GM19395 (cell line): ENCODE measurements around the gene HPCAL1.

Experiments used
- ATAC-seq: cut with Tn5 transposase; IDR thresholded peaks from one replicate; pipeline ENCODE4 v1.9.1; 2021; ENCODE audit warnings: mild to moderate bottlenecking, moderate library complexity; ENCODE audit not compliant: unreplicated experiment

The HPCAL1 gene

DNA sequence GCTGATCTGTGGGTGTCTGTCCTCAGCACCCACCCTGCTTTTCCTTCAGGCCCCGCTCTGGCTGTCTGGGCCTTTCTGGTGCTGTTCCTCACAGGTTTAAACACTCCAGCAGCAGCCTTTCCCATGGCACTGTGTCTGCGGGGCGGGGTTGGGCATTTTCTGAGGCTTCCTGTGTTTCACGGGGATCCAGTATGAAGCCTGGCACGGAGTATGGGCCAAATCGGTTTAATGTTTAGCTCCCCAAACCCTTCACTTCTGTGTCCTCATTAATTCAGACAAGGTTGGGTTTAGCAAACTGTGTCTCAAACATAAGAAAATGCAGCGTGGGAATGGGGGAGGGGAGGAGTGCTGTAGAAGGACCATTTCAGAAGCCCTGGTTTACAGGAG is 44.9 kb downstream of the HPCAL1 start:
- ATAC-seq, result no peak

DNA sequence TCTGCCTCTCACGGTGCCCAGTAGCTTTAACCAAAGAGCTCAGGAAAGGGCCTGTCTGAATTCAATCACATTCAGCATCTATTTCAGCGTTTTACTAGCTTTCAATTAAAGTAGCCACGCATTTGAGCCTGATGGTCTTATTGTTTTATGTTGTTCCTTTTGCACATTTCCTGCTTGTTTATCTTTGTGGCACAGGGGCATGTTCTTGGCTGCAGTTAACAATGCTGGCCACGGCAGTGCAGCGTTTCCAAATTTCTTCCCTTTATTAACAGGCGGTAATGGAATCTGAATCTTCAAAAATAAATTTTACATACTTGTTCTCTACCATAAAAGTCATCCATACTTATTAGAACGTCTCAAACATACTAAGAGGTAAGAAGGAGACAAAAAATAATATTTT is 46.2 kb downstream of the HPCAL1 start:
- ATAC-seq, result no peak

DNA sequence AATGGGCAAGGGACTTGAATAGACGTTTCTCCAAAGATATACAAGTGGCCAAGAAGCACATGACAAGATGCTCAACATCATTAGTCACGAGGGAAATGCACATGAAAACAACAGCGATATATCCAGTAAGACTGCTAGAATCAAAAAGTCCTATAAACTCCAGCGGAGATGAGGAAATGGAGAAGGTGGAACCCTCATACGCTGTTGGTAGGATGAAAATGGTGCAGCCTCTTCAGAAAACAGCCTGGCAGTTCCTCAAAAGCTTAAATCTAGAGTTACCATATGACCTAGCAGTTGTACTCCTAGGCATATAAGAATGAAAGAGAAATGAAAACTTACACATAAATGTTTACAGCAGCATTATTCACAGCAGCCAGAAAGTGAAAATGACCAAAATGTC is 48.1 kb downstream of the HPCAL1 start:
- no peak for ATAC-seq

DNA sequence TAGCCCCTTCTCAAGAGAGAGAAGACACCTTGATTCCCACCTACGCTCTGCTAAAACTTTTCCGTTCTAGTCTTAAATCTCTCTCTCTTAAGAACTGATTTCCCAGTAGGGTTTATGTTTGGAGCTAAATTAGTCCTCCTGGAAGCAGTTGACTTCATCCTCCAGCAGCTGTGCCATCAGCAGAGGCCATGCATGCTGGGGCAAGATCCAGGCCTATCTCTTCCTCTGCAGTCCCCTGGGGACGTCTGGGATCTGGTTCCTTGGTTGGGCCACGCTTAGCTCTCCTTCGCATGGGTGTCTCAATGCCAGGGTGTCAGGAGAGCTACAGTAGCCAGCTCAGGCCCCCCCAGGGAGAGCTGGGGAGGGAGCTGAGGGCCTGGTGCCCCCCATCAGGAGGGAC is 49.7 kb downstream of the HPCAL1 start:
- no peak for ATAC-seq

DNA sequence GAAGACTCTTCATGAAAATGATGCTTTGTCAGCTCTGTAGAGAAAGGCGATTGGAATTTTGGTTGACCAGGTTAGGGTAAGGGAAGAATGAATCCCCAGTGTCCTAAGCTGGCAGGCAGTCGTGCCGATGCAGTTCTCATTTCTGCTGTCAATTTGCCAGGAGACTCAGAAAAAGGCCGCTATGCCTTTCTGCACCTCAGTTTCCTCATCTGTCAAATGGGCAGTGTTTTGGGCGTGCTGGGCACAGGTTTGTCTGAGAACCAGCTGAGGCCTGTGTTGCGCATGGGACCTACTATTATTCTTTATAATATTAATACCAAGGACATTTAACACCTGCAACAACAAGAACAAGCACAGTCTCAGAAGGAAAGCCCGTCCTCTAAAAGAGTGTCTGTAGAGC is 50.3 kb downstream of the HPCAL1 start:
- no peak for ATAC-seq

DNA sequence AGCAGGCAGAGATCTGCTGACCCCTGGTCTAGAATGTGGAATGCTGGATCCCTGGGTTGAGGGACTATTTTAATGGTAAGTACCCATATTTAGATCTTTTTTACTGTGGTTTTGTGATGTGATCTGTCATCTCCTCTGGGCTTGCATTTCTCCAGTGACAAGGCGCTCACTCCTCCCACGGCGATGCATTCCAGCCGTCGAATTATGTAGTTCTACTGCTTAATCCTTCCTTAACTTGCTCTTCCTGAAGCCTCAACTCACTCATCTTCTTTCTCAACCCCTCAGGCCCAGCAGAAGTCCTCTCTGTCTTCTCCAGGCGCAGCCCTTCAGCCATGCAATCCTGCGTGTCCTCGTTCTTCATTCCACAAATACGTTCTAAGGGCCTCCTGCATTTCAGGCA is 51.2 kb downstream of the HPCAL1 start:
- ATAC-seq, result no peak

DNA sequence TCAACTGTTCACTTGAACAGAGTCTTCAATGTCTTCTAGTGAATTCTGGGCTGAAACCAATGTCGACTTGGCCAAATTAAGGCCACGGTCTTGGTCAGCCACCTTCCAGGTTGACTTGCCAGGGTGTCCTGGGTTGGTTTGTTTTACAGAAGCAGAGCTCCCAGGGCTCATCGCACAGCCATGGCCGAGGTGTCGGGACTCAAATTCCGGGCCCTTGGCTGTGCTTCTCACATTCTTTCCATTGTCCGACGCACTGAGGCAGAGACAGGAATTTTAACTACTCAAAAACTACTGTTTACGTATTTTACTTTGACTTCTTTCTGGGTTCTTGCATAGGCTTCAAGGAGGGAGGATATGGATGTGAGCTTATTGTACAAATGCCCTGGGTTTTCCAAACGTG is 51.7 kb downstream of the HPCAL1 start:
- ATAC-seq, result no peak

DNA sequence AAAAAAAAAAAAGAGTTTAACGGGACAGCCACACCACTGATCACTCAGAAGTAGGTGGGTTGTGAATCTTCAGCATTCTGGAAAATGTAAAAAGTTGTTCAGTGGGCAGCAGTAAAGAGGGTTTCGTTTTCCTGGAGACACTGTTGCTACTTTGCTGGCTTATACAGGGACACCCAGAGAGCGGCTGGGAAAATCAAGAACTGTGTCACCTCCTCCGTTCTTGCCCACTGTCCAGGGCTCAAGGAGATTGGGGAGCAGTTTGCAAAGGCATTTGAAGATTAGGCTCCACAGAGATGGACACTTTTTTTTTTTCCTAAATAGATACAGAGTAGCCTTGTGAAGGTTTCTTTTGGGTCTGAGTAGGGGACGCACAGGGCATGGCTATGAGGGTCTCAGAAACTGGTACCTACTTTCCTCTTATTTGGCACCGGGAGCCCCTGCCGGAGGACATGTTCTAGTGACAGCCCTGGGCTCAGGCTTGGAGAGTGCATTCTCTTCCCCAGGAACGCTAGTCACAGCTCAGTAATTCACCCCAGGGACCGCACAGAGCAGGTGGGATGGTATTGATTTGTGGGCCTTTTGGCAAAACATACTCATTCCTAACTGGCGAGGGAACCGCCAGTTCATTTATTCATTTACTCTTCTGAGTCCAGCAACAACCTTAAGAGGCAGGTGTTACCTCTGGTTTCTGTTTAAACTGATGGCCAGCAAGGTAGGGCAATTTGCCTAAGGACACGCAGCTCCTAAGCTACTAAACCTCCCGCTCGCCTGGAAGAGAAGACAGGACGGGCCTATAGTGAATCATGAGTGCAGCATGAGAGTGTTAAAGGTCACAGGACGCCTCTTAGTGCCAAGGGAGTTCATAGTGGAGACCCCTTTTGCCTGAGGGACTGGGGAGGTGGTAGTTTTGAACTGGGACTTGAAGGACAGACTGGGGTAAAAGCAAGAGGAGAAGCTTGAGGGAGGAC is 53.1 kb downstream of the HPCAL1 start:
- no peak for ATAC-seq

DNA sequence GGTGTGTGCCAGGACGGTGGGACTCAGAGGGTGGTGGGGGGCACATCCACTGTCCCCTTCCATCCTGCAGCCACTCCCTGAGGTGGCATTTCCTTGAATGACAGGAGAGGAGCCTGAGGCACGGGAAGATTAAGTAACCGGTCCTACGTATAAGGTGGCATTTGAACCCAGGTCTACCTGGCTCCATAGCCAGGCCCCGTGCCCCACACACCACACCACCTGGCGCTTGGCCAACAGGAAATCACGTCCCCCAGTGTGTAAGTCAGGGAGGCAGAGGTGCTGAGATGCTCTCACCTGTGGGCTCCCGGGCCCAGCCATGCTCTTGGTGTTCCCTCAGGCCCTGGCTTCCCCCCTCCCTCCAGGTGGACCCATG is 53.7 kb downstream of the HPCAL1 start:
- no peak for ATAC-seq

DNA sequence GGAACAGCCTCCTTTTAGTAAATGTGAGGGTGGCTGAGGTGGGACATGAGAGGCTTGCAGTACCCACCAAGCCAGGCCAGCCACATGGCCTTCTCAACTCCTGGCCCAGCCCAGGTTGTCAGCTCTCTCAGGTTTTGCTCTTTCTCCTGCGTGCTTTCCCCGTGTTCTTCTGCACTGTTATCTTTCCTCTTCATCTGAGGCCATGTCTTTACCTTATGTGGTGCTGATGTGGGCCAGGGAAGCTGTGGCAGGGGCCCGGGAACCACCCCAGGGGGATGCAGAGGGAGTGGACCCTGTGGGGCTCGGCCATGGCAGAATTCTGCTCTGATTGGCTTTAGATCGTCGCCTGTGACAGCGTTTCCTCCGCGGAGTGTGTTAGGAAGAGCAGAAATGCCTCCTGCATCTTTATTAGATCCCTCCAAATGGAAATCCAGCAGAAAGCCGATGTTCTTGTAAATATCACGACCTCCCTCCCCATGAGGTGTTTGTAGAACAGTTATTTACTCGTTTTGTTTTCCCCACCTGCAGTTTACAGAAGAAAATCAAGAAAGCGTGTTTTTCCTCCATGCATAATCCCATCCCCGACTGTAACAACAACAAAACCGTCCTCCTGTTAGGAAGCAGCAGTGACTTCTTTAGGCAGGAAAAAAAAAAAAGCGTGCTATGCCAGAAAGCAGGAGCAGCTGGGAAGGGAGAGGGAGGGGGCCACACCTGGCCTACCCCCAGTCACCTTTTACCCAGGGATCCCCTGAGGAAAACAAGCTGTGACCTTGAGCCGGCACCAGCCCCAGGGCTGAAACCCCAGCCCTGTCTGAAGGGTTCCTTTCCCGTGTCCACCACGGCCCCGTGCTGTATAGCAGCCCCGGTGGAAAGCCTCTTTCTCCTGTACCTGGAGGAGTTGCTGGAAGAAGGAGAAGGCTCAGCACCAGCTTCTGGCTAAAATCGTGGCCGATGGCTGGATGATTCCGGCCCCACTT is 54.8 kb downstream of the HPCAL1 start:
- ATAC-seq, result no peak

DNA sequence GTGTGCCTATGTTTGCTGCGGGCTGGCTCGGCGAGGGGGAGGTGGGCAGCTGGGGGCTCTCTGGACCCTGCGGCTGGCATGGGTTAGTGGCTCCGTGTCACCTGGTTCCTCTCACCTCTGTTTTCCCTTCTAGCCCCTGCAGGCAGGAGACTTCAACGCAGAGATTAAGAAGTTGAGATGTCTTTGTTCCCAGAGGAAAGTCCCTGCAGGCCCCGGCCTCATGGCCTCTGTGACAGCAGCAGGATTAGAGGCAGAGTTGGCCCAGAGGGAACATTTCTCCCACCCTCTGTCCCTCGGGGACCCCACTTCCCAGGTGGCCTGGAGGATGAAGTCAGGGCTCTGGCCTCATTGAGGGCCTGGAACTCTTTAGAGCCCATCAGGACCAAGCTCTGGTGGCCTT is 56.5 kb downstream of the HPCAL1 start:
- no peak for ATAC-seq

DNA sequence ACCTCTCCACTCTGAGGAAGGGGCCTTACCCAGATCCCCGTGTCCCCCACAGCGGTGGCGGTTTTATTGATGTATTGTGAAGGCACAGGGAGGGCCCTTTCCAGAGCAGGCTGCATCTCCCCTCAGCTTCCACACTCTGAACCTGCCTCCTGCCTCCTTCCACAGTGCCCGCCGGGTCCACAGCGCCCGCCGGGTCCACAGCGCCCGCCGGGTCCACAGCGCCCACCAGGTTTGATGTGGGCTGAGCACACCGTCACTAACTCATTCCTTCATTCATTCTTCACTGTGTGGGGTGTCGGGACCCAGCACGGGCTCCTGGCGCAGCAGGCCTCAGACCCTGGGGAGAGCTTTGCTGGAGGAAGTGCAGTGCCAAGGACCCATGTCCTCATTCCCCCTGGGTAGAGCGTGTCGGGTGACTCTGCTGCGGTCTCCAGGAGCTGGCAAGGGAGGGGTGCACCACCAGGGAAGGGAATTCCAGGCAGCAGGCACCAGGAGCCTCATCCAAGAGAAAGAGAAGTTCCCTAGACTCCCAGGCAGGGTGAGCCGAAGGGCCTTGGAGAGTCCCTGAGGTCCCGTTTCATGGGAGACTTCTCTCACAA is 57.1 kb downstream of the HPCAL1 start:
- ATAC-seq, result no peak

DNA sequence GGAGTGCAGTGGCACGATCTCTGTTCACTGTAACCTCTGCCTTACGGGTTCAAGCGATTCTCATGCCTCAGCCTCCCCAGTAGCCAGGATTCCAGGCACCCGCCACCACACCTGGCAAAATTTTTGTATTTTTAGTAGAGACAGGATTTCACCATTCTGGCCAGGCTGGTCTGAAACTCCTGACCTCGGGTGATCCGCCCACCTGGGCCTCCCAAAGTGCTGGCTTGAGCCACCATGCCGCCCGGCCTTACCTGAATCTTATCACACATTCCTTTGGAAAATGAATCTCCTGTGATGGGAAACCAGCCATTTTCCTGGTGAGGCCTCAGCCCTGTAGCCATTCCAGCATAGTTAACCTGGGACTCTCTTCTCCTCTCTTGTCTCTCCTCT is 57.8 kb downstream of the HPCAL1 start:
- ATAC-seq, result no peak

DNA sequence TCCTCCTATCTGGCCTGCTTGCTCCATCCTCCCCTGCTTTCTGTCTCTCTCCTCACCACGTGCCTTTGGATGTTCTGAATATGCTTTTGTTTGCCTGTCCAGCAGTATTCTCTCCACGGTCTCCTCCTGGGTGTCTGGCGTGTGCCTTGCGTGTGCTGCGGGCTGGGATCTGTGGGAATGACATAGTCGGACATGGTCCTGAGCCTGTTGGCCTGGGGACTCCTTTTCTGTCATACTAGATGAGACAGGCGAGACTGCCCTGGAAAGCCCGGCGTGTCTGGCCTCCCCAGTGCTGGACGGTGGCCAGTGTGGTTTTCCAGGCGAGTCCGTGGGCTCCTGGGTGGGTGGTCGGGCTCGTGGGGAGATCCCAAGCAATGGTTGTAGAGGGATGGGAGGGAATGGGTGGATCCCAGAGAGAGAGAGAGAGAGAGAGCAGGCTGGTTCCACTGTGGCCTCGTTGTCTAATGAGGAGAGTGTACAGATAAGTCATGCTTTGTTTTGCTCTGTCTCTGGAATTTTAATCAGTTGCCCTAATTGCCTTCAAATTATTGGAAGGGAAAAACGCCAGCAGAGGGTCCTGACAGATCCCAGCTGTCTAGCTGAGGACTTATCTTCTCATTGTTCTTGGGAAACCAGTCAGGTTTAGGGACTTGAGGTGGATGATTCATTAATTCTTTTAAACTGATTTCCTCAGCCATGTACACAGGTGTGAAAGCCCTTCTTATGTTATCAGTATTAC is 58.3 kb downstream of the HPCAL1 start:
- ATAC-seq, result no peak

DNA sequence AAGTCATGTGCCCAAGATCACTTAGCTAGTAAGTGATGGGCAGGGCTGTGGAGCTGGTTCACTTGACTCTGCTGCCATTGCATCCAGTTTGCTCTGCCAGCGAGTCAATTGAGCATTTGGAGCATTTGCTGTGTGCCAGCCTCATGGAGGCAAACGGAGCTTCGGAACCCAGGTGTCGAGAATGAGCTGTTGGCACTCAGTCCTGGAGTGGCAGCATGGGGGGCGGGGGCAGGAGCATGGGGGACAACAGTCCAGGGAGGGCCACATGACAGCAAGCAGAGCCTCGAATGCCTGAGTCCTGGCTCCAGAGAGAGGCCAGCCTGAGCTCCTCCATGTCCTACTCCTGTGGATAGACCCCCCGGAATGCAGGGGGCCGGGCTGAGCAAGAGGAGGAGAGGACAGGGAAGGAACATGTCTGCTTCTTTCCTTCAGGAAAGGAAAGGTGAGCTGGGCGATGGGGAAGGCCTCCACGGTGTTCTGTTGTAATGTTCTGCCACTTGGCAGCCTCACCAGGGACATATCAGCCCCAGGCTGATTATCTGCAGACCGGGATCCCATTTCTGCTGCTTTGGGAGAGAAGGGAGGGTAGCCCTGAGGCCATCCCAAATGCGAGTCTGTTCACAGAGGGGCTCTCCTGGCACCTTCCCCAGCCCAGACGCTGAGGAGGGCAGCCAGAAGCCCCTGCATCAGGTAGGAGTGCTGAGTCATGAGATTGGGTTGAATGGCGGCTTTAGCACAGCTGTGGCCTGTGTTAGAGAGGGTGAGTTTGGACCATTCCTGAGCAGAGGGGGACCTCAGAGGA is 59.6 kb downstream of the HPCAL1 start:
- no peak for ATAC-seq

DNA sequence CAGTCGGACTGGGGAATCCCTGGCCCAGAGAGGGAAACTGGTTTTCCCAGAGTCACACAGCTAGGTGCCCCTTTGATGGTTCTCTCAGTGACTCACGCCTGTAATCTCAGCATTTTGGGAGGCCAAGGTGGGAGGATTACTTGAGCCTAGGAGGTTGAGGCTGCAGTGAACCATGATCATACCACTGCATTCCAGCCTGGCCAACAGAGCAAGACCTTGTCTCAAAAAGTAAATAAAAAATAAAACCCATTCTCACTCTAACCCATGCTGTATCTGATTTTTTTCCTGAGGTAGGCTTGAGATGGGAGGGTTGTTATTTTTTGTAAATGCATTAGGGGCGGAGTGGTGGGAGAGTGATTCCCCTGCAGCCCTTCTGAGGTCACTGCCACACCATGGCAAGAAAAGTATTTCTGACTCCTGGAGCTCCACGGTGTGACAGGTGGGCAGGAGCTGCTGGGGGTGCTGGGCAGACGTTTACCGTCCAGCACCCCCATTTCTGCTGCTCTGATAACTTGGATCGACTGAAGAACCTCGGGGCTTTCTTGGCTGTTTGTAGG is 60.3 kb downstream of the HPCAL1 start:
- no peak for ATAC-seq

DNA sequence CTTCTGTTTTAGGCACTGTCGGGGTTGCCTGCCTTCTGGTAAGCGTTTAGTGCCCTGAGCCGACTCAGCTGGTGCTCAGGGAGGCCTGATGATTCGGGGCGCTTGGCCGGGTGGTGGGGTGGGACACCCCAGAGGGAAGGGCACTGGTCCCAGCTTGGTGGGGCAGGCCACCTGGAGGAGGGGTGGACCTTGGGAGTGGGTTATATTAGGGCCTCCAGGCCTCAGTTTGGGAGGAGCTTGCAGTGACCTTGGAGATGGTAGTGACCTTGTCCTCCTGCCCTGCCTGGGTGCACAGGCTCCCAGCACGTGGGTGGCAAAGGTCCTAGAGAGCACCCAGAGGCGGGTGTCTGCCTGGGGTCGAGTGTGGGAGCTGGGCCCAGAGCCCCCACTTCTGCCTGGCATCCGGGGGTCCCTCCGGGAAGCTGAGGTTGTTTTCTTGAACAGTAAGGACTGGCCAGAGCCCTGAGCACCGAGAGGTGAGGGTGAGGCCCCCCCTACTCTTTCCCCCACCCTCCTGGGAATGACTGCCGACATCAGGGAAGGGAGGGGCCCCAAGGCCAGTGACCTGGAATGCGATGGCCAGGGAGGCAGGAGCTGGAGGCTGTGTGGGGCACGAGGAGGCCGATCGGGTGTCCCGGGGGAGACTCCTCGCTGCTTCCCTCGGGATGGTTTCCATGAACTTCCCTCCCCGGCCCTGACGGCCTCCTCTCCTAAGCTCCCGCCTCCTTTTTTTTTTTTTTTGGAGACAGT is 61.3 kb downstream of the HPCAL1 start:
- ATAC-seq, result no peak

DNA sequence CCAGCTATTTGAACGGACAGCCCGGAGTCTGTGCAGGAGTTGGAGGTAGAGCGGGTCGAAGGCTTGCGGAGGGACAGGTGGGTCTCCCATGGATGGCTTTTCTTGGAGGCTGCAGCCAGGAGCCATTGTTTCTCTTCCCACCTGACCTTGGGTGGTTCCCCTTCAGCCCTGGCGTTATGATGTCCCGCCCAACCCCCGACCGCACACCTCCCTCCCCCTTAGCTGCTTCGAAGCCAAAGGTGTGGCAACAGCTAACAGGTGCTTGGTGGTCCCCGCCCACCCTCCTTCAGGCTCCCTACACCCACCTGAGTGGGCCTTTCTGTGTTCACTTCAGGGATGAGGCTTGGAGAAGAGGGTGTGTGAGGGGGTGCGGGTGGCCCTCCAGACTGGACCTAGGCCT is 62.7 kb downstream of the HPCAL1 start:
- ATAC-seq, result no peak
